ENCODE data around the gene MAD1L1.
A peak's percentile ranks its signal among the peaks of the same experiment; 100 is the strongest.

The MAD1L1 gene

GRCh38 chr7:2159176-2159520, 73.6 kb downstream of the MAD1L1 start:
- TF ChIP-seq, protein P1, sequence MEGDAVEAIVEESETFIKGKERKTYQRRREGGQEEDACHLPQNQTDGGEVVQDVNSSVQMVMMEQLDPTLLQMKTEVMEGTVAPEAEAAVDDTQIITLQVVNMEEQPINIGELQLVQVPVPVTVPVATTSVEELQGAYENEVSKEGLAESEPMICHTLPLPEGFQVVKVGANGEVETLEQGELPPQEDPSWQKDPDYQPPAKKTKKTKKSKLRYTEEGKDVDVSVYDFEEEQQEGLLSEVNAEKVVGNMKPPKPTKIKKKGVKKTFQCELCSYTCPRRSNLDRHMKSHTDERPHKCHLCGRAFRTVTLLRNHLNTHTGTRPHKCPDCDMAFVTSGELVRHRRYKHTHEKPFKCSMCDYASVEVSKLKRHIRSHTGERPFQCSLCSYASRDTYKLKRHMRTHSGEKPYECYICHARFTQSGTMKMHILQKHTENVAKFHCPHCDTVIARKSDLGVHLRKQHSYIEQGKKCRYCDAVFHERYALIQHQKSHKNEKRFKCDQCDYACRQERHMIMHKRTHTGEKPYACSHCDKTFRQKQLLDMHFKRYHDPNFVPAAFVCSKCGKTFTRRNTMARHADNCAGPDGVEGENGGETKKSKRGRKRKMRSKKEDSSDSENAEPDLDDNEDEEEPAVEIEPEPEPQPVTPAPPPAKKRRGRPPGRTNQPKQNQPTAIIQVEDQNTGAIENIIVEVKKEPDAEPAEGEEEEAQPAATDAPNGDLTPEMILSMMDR (conservative IDR thresholded peaks at IDR 0.05; ENCODE audit: low read length) = no peak
- no peak for DNase-seq (ENCODE audit: low read depth)
- H3K4me3 ChIP-seq (ENCODE audit: low read length) = no peak overlapping the region

GRCh38 chr7:2158331-2159175, 74.2 kb downstream of the MAD1L1 start:
- no peak for DNase-seq (ENCODE audit: low read depth)
- no peak overlapping the region for H3K4me3 ChIP-seq (ENCODE audit: low read length)
- TF ChIP-seq, protein P1 (conservative IDR thresholded peaks at IDR 0.05; ENCODE audit: low read length) = no peak

- TF ChIP-seq, protein P1 (conservative IDR thresholded peaks at IDR 0.05; ENCODE audit: low read length) = no peak
- H3K4me3 ChIP-seq (ENCODE audit: low read length) = no peak overlapping the region
- peak; percentile 87 for DNase-seq (ENCODE audit: low read depth)
Measured at GRCh38 chr7:2157473-2158279, 75.1 kb downstream of the MAD1L1 start.

DNA sequence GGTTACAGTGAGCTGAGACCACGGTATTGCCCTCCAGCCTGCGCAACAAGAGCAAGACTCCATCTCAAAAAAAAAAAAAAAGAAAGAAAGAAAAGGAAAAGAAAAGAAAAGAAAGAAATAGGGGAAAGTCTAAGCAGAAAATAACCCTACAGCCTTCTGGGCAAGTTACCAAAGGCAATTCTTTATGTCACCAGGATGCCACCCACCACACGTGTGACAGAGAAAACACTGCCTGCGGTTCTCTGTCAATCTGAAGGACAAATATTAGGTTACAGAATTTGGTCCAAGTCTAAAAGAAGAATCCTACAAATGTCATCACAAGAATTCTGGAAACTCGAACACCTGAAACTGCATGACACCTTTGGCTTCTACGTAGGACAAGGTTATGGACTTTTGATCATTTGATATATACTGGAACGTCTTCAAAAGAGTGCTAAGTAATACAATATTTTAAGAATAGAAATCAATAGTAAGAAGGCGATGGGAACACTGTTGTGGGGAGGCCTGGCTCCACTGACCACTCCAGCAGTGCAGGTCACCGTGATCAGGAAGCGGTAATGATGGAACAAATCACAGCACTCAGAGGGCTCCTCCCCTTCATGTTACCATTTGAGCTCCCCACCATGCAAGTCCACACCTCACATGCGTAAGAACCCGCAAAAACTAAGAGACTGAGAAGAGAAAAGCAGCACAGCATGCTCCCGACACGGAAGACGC, 75.8 kb downstream of the MAD1L1 start:
- DNase-seq (ENCODE audit: low read depth) = no peak
- no peak overlapping the region for H3K4me3 ChIP-seq (ENCODE audit: low read length)
- TF ChIP-seq, protein P1 (conservative IDR thresholded peaks at IDR 0.05; ENCODE audit: low read length) = no peak

- TF ChIP-seq, protein P1 (conservative IDR thresholded peaks at IDR 0.05; ENCODE audit: low read length) = no peak
Measured at GRCh38 chr7:2154831-2155230, 77.9 kb downstream of the MAD1L1 start.

GRCh38 chr7:2154121-2154520, 78.6 kb downstream of the MAD1L1 start:
- DNase-seq (ENCODE audit: low read depth) = no peak
- no peak overlapping the region for H3K4me3 ChIP-seq (ENCODE audit: low read length)
- TF ChIP-seq, protein P1 (conservative IDR thresholded peaks at IDR 0.05; ENCODE audit: low read length) = no peak

More at GRCh38 chr7:2154831-2155230, 77.9 kb downstream of the MAD1L1 start:
- DNase-seq (ENCODE audit: low read depth) = no peak
- no peak overlapping the region for H3K4me3 ChIP-seq (ENCODE audit: low read length)
